Left lung (tissue), 10 donors: ENCODE results near the gene SORBS1. TPM values are rescaled to one million over a fixed set of nuclear protein-coding genes. Genes with fewer than 3 reads are reported as not detected.

Experiments used
- ATAC-seq: fragments of 200-7000 bp; cut with Tn5 transposase; one replicate; pipeline ENCODE4 v1.9.1; 2020; ENCODE audit warnings: moderate library complexity
- DNase-seq, 4 donors: peaks; one replicate each; pipeline ENCODE4 v3.0.0-alpha.2; 2013 to 2020
- H3K27ac ChIP-seq, 2 donors: fragments of 200-600 bp; sonication (generic) in 1 of 2; one replicate each; pipeline versions ENCODE4 v1.5.0 to v1.8.0; 2020 to 2021
- H3K27me3 ChIP-seq, 2 donors: fragments of 200-600 bp; sonication (generic) in 1 of 2; one replicate each; pipeline versions ENCODE4 v1.5.0 to v1.8.0; 2020 to 2021
- H3K36me3 ChIP-seq, 2 donors: fragments of 200-600 bp; sonication (generic) in 1 of 2; one replicate each; pipeline versions ENCODE4 v1.5.0 to v1.8.0; 2020 to 2021
- H3K4me1 ChIP-seq, 2 donors: fragments of 200-600 bp; one replicate each; pipeline ENCODE4 v1.8.0; 2021
- H3K4me3 ChIP-seq, 2 donors: fragments of 200-600 bp; sonication (generic) in 1 of 2; one replicate each; pipeline versions ENCODE4 v1.5.0 to v1.8.0; 2020 to 2021; ENCODE audit warnings: mild to moderate bottlenecking in 1 of 2
- H3K9me3 ChIP-seq, 2 donors: fragments of 200-600 bp; sonication (generic) in 1 of 2; one replicate each; pipeline versions ENCODE4 v1.5.0 to v1.8.0; 2020 to 2021
- CTCF ChIP-seq, 2 donors: fragments of 200-600 bp; sonication (generic) in 1 of 2; IDR thresholded peaks; one replicate each; pipeline versions ENCODE4 v1.5.0 to v1.8.0; 2021; ENCODE audit warnings: antibody characterized with exemption in 2 of 2
- intact Hi-C, 2 donors: fragments of 100-400 bp; cut with DNase I; formaldehyde crosslinking; loops; one replicate each; pipeline versions ENCODE4 v1.11.2 to v1.14.2; 2022
- polyA plus RNA-seq, 6 donors: library from polyadenylated mRNA; unstranded; fragments of 120-200 nt; gene quantifications; one replicate each; pipeline ENCODE4 v1.2.1, GENCODE V29; 2013; ENCODE audit not compliant: insufficient read length in 6 of 6
- total RNA-seq, 2 donors: library from RNA; stranded (reverse); fragmentation: NEBNext Ultra II Directional; extraction: Animal tissue kit (Norgen Biotek cat#: 25700); gene quantifications; one replicate each; pipeline ENCODE4 v1.2.1, GENCODE V29; 2021
- donor health status: DM: no; HTN: yes; CAD: no.
- donor health status: DM: no; HTN: no; CAD: no.

SORBS1 gene
- total and polyA plus RNA-seq, 8 donors, result 23.3 to 52.7 (median 36.4) TPM

- peaks cover 3 to 5% of the 10 kb centered on the region in 2 donors for H3K4me1 ChIP-seq
- DNase-seq, result no peak
- no peak overlapping the region for H3K27ac ChIP-seq
- no peak for TF ChIP-seq CTCF (IDR thresholded peaks at IDR 0.05)
- no peak for ATAC-seq
- no peaks in the 10 kb centered on the region for H3K36me3 ChIP-seq
- no peaks in the 10 kb centered on the region for H3K27me3 ChIP-seq
- H3K4me3 ChIP-seq, result no peak overlapping the region
- no peaks in the 10 kb centered on the region for H3K9me3 ChIP-seq
- intact Hi-C loops, result no loop called here
Measured at GRCh38 chr10:95503526-95503925, 57.6 kb downstream of the SORBS1 start.

GRCh38 chr10:95503001-95503400 lies 58.2 kb downstream of the SORBS1 start:
- no peaks in the 10 kb centered on the region for H3K27me3 ChIP-seq
- TF ChIP-seq CTCF (IDR thresholded peaks at IDR 0.05), result no peak
- H3K36me3 ChIP-seq, result no peaks in the 10 kb centered on the region
- peaks cover 3 to 5% of the 10 kb centered on the region in 2 donors for H3K4me1 ChIP-seq
- intact Hi-C loops, result no loop called here
- no peak overlapping the region for H3K4me3 ChIP-seq
- no peak for DNase-seq
- no peak for ATAC-seq
- no peak overlapping the region for H3K27ac ChIP-seq
- no peaks in the 10 kb centered on the region for H3K9me3 ChIP-seq

- H3K4me1 ChIP-seq, result peaks cover 3 to 5% of the 10 kb centered on the region in 2 donors
- no peak overlapping the region for H3K27ac ChIP-seq
- no peak overlapping the region for H3K4me3 ChIP-seq
- DNase-seq (no peak), ATAC-seq (no peak)
- H3K27me3 ChIP-seq, result no peaks in the 10 kb centered on the region
- no peak for TF ChIP-seq CTCF (IDR thresholded peaks at IDR 0.05)
- intact Hi-C loops, result no loop called here
- no peaks in the 10 kb centered on the region for H3K9me3 ChIP-seq
- H3K36me3 ChIP-seq, result no peaks in the 10 kb centered on the region
Measured at GRCh38 chr10:95502377-95502776, 58.8 kb downstream of the SORBS1 start.

GRCh38 chr10:95501203-95502094 lies 59.7 kb downstream of the SORBS1 start:
- H3K27me3 ChIP-seq, result no peaks in the 10 kb centered on the region
- peaks cover 3 to 5% of the 10 kb centered on the region in 2 donors for H3K4me1 ChIP-seq
- H3K4me3 ChIP-seq, result no peak overlapping the region
- H3K36me3 ChIP-seq, result no peaks in the 10 kb centered on the region
- no peak for DNase-seq
- H3K9me3 ChIP-seq, result no peaks in the 10 kb centered on the region
- ATAC-seq, result no peak
- no peak for TF ChIP-seq CTCF (IDR thresholded peaks at IDR 0.05)
- H3K27ac ChIP-seq, result no peak overlapping the region
- intact Hi-C loops, result no loop called here

GRCh38 chr10:95500649-95501048 lies 60.5 kb downstream of the SORBS1 start:
- Histone ChIP-seq H3K27me3 (no peaks in the 10 kb centered on the region), H3K4me1 (peaks cover 0 to 5% of the 10 kb centered on the region in 2 donors), H3K27ac (no peak overlapping the region), H3K4me3 (no peak overlapping the region), H3K36me3 (no peaks in the 10 kb centered on the region), H3K9me3 (no peaks in the 10 kb centered on the region)
- DNase-seq (no peak), ATAC-seq (peak; percentile 69)
- TF ChIP-seq CTCF (IDR thresholded peaks at IDR 0.05), result no peak
- intact Hi-C loops, result no loop called here
